A172 (cell line): ENCODE data around the gene PCDHGB1. TPM values are rescaled to one million over a fixed set of nuclear protein-coding genes. Genes with fewer than 3 reads are reported as not detected.
"Not testable (repeated sequence)": the region's sequence is repeated elsewhere in the genome, so short reads cannot be mapped to it uniquely, and the experiment has no call there.

Source experiments
- DNase-seq: peaks from one replicate; pipeline ENCODE4 v3.0.0-alpha.2; 2015; ENCODE audit warnings: low spot score
- total RNA-seq: library from RNA; depleted of rRNA; stranded (reverse); fragments of >200 nt; shearing (Covaris generic); gene quantifications from 2 replicates; pipeline ENCODE4 v1.2.3, GENCODE V29; 2014; rRNA removed

PCDHGB1 gene
- total RNA-seq: 1.2 and 2.0 TPM in 2 replicates

- DNase-seq: peak; percentile 49
These were observed at the start of gene PCDHGB1 for GRCh38 chr5:141349917-141350619. Gene PCDHGB1, plus strand, starts transcription at chr5:141350099. Its CDS starts 162 bp downstream, at chr5:141350261.

- DNase-seq: no peak
These were observed 46.1 kb upstream of the PCDHGB1 start, which contains the start of gene SLC25A2 for GRCh38 chr5:141303756-141304155. Gene SLC25A2, minus strand, starts transcription at chr5:141304049. Its CDS starts 184 bp downstream, at chr5:141303865.

GRCh38 chr5:141306630-141307029, 43.3 kb upstream of the PCDHGB1 start:
- no peak for DNase-seq

GRCh38 chr5:141313711-141314110, 36.2 kb upstream of the PCDHGB1 start:
- DNase-seq: no peak

- DNase-seq: not testable (repeated sequence)
These were observed 32.9 kb upstream of the PCDHGB1 start for GRCh38 chr5:141316963-141317362.

- DNase-seq: no peak
These were observed 30.7 kb upstream of the PCDHGB1 start for GRCh38 chr5:141319202-141319601.

- DNase-seq: no peak
These were observed 30.2 kb upstream of the PCDHGB1 start for GRCh38 chr5:141319699-141320098.

GRCh38 chr5:141320225-141321169, 29.4 kb upstream of the PCDHGB1 start, which contains the start of gene TAF7:
Gene TAF7, minus strand, starts transcription at chr5:141320784. Its CDS starts 740 bp downstream, at chr5:141320044.
- peak; percentile 89 for DNase-seq

- DNase-seq: no peak
These were observed 27.6 kb upstream of the PCDHGB1 start for GRCh38 chr5:141322261-141322660.

- DNase-seq: no peak
These were observed 23.6 kb upstream of the PCDHGB1 start for GRCh38 chr5:141326088-141326854.

GRCh38 chr5:141328231-141328630, 21.7 kb upstream of the PCDHGB1 start:
- no peak for DNase-seq

- peak; percentile 42 for DNase-seq
These were observed 19.4 kb upstream of the PCDHGB1 start, which contains the start of gene PCDHGA1 for GRCh38 chr5:141330299-141331080. Gene PCDHGA1, plus strand, starts transcription at chr5:141330514.

GRCh38 chr5:141332571-141332970, 17.3 kb upstream of the PCDHGB1 start:
- not testable (repeated sequence) for DNase-seq

GRCh38 chr5:141338538-141339306, 11.2 kb upstream of the PCDHGB1 start, which contains the start of gene PCDHGA2:
Gene PCDHGA2, plus strand, starts transcription at chr5:141338760.
- DNase-seq: peak; percentile 16

GRCh38 chr5:141340781-141341354, 9.0 kb upstream of the PCDHGB1 start:
- DNase-seq: not testable (repeated sequence)

GRCh38 chr5:141342773-141343172, 7.1 kb upstream of the PCDHGB1 start:
- no peak for DNase-seq

- DNase-seq: no peak
These were observed 6.5 kb upstream of the PCDHGB1 start, which contains the start of gene PCDHGA3 for GRCh38 chr5:141343242-141343952. Gene PCDHGA3, plus strand, starts transcription at chr5:141343829. Its CDS starts 205 bp downstream, at chr5:141344034.

- no peak for DNase-seq
These were observed 5.9 kb upstream of the PCDHGB1 start for GRCh38 chr5:141343953-141344463.
